A549 (cell line): Measurements from ENCODE around the gene DPY30. TPM values are rescaled to one million over a fixed set of nuclear protein-coding genes. Genes with fewer than 3 reads are reported as not detected.
"Not testable (repeated sequence)": the region's sequence is repeated elsewhere in the genome, so short reads cannot be mapped to it uniquely, and the experiment has no call there.

Experiments
- ATAC-seq, 2 experiments: fragments of 200-7000 bp in 1 of 2; fragments of >200 bp in 1 of 2; cut with Nextera tagmentation in 1 of 2; cut with Tn5 transposase in 1 of 2; 3 replicates each; pipeline versions ENCODE4 v1.8.0 to v1.9.1; 2018 to 2020; ENCODE audit warnings: mild to moderate bottlenecking in 1 of 2, moderate library complexity in 1 of 2
- CTCF ChIA-PET: fragments of 300-600 bp; sonication (Branson Sonifier 250); formaldehyde crosslinking; extraction: SDS; loops from one replicate; lab custom pipeline; 2021; ENCODE audit warnings: antibody characterized with exemption, inconsistent platforms; lab: Yijun Ruan, JAX
- POLR2A ChIA-PET: fragments of 350-600 bp; formaldehyde crosslinking; extraction: SDS; loops from one replicate; lab custom pipeline; 2021; ENCODE audit warnings: antibody characterized with exemption, inconsistent platforms; lab: Yijun Ruan, JAX
- DNase-seq, 2 experiments: peaks; one replicate each; pipeline versions ENCODE4 v3.0.0 to v3.0.0-alpha.2; 2011 to 2016; ENCODE audit warnings: low read depth in 1 of 2, low spot score in 1 of 2
- FAIRE-seq: peaks from 2 replicates; lab custom pipeline; 2011; peaks lifted over from hg19 to GRCh38; lab: Jason Lieb, UNC
- H3K27ac ChIP-seq, 2 experiments: fragments of >200 bp; sonication (Bioruptor Twin); formaldehyde crosslinking; 3 replicates each; pipeline ENCODE4 v1.5.1; 2016 to 2017
- H3K4me1 ChIP-seq: fragments of >200 bp; sonication (Bioruptor Twin); formaldehyde crosslinking; 3 replicates; pipeline ENCODE4 v1.6.1; 2016
- H3K4me2 ChIP-seq: fragments of >200 bp; sonication (Bioruptor Twin); formaldehyde crosslinking; 3 replicates; pipeline ENCODE4 v1.6.1; 2016
- H3K4me3 ChIP-seq: fragments of >200 bp; sonication (Bioruptor Twin); formaldehyde crosslinking; 3 replicates; pipeline ENCODE4 v1.5.1; 2016
- H3K9me3 ChIP-seq: fragments of >200 bp; sonication (Bioruptor Twin); formaldehyde crosslinking; 3 replicates; pipeline ENCODE4 v1.6.1; 2016
- CEBPB ChIP-seq, 2 experiments: fragments of >200 bp in 1 of 2; sonication (Bioruptor Twin) in 1 of 2; formaldehyde crosslinking in 1 of 2; IDR thresholded peaks; 2 replicates each; pipeline ENCODE4 v1.6.1; 2012 to 2016
- CTCF ChIP-seq: fragments of >200 bp; sonication (Bioruptor Twin); formaldehyde crosslinking; IDR thresholded peaks from 3 replicates; pipeline ENCODE4 v1.5.1; 2016
- FOSL2 ChIP-seq, 2 experiments: fragments of 450-650 bp in 1 of 2; fragments of >200 bp in 1 of 2; sonication (Bioruptor Twin) in 1 of 2; formaldehyde crosslinking; IDR thresholded peaks; 2 replicates each; pipeline versions ENCODE4 v1.5.0 to v1.6.1; 2016 to 2020; ENCODE audit warnings: mild to moderate bottlenecking in 1 of 2, moderate library complexity in 1 of 2
- HDAC2 ChIP-seq: fragments of 200-600 bp; sonication (generic); IDR thresholded peaks from 2 replicates; pipeline ENCODE4 v1.6.1; 2016
- HES2 ChIP-seq: fragments of >200 bp; sonication (Bioruptor Twin); formaldehyde crosslinking; IDR thresholded peaks from 2 replicates; pipeline ENCODE4 v1.6.1; 2016
- HEYL ChIP-seq: fragments of 250-450 bp; sonication (Bioruptor Pico); IDR thresholded peaks from 2 replicates; pipeline ENCODE4 v1.8.0; 2021; ENCODE audit warnings: mild to moderate bottlenecking, moderate library complexity
- HOXB5 ChIP-seq: fragments of 250-450 bp; sonication (Bioruptor Pico); IDR thresholded peaks from 2 replicates; pipeline ENCODE4 v1.5.0; 2020; ENCODE audit warnings: mild to moderate bottlenecking, moderate library complexity
- KDM1A ChIP-seq: fragments of 200-600 bp; sonication (generic); IDR thresholded peaks from 2 replicates; pipeline ENCODE4 v1.6.1; 2016; ENCODE audit warnings: low read depth, mild to moderate bottlenecking
- KDM5A ChIP-seq: fragments of 200-600 bp; sonication (generic); IDR thresholded peaks from 2 replicates; pipeline ENCODE4 v1.6.1; 2016; ENCODE audit warnings: antibody characterized with exemption, mild to moderate bottlenecking
- POLR2AphosphoS2 ChIP-seq: conservative IDR thresholded peaks from 2 replicates; pipeline ENCODE4 v1.6.1; 2012; ENCODE audit warnings: low read length, improper control_type of control experiment, inconsistent platforms
- RAD21 ChIP-seq, 2 experiments: fragments of >200 bp in 1 of 2; sonication (Bioruptor Twin) in 1 of 2; formaldehyde crosslinking in 1 of 2; IDR thresholded peaks in 1 of 2; conservative IDR thresholded peaks in 1 of 2; 2 replicates in 1 of 2; 3 replicates in 1 of 2; pipeline ENCODE4 v1.6.1; 2012 to 2018; ENCODE audit warnings: inconsistent platforms in 1 of 2
- SMC3 ChIP-seq: fragments of >200 bp; sonication (Bioruptor Twin); formaldehyde crosslinking; IDR thresholded peaks from 3 replicates; pipeline ENCODE4 v1.6.1; 2018; ENCODE audit warnings: inconsistent platforms
- TP53 ChIP-seq: fragments of 250-450 bp; sonication (Bioruptor Pico); IDR thresholded peaks from 2 replicates; pipeline ENCODE4 v1.5.0; 2021; ENCODE audit warnings: mild to moderate bottlenecking, moderate library complexity
- WGBS: methylation state at CpG from one replicate; pipeline ENCODE4 v1.1.6; 2017; ENCODE audit errors: missing lambda C conversion rate; 5-methylcytosine and 5-hydroxymethylcytosine counted together
- polyA plus RNA-seq, 4 experiments: library from polyadenylated mRNA; depleted of rRNA in 3 of 4; stranded (reverse); fragments of >200 nt; fragmentation: RNase III in 1 of 4; extraction: RNeasy Plus Mini Kit Qiagen cat#74134 plus additional on column Dnase treatment in 1 of 4; gene quantifications; 2 replicates in 3 of 4; 3 replicates in 1 of 4; pipeline ENCODE4 v1.2.3, GENCODE V29; 2011 to 2017
- TF ChIP-seq, protein P1 (sequence below): fragments of 250-450 bp; sonication (Bioruptor Pico); IDR thresholded peaks from 2 replicates; pipeline ENCODE4 v1.5.0; 2020; ENCODE audit warnings: low read depth, mild to moderate bottlenecking, moderate library complexity

Gene DPY30
- polyA plus RNA-seq, 2 of the 4 experiments (the other 2 are of a cell fraction), result 153 to 239 TPM

- H3K9me3 ChIP-seq, result no peaks in the 10 kb centered on the region
- DNase-seq (no peak), FAIRE-seq (no peak), ATAC-seq (no peak)
- H3K4me1 ChIP-seq, result peaks cover 4% of the 10 kb centered on the region
- TF ChIP-seq HOXB5, result no peak
- TF ChIP-seq TP53 (CRISPR knock-in tag), result no peak
- 65% methylated on average over 7 of the region's 7 CpGs for WGBS
- CTCF ChIA-PET, result interaction anchor here (1.2 to 2.4 kb wide), 2 partner anchors 11 to 19 kb away, joined by 3 to 12 read pairs; partner anchors contain the start of gene SPAST
- H3K4me3 ChIP-seq, result no peak overlapping the region
- POLR2A ChIA-PET, result no interaction called here
- H3K27ac ChIP-seq, result no peak overlapping the region
- H3K4me2 ChIP-seq, result no peak overlapping the region
Measured at GRCh38 chr2:32043561-32043960, 4.0 kb upstream of the DPY30 start.

DNA sequence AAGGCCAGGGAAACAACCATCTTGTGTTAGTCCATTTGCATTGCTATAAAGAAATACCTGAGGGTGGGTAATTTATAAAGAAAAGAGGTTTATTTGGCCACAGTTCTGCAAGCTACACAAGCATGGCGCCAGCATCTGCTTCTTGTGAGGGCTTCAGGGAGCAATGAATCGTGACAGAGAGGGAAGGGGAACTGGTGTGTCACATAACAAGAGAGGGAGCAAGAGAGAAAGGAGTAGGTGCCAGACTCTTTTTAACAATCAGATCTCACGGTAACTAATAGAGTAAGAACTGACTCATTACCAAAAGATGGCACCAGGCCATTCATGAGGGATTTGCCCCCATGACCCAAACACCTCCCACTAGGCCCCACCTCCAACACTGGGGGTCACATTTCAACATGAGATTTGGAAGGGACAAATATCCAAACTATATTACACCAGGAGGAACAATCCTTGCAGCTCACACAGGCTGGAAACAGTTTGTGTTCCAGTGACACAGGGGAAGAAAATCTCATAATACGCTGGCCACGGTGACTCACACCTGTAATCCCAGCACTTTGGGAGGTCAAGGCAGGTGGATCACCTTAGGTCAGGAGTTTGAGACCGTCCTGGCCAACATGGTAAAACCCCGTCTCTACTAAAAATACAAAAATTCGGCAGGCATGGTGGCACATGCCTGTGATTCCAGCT is 5.3 kb downstream of the DPY30 start:
- H3K9me3 ChIP-seq, FAIRE-seq, H3K4me2 ChIP-seq, H3K27ac ChIP-seq, POLR2A ChIA-PET, H3K4me3 ChIP-seq, DNase-seq, H3K4me1 ChIP-seq, ATAC-seq: not testable (repeated sequence)
- 89% methylated on average over 8 of the region's 8 CpGs for WGBS
- CTCF ChIA-PET, result interaction anchor here (0.6 kb wide), 1 partner anchor 201 kb away, joined by 3 read pairs; no protein-coding TSS in a partner anchor

- peak in 1 of 2 experiments; percentile 58; a peak in 3 of 6 replicates for ATAC-seq
- H3K4me1 ChIP-seq; TF ChIP-seq FOSL2 (IDR thresholded peaks at IDR 0.05): not testable (repeated sequence)
- 79% methylated on average over 9 of the region's 9 CpGs for WGBS
- TF ChIP-seq FOSL2 (CRISPR knock-in tag; IDR thresholded peaks at IDR 0.05), result peak; percentile 35; the same call in 1 of the 2 replicates
- TF ChIP-seq, all 56 proteins: peak for 1; not testable (repeated sequence) for 55
- H3K4me2 ChIP-seq, FAIRE-seq, H3K4me3 ChIP-seq, H3K9me3 ChIP-seq, DNase-seq, H3K27ac ChIP-seq: not testable (repeated sequence)
- ChIA-PET POLR2A (interaction anchor here (1.6 kb wide), 1 partner anchor 21 kb away, joined by 7 read pairs; the partner anchor contains the start of gene DPY30), CTCF (interaction anchor here (1.2 kb wide), 1 partner anchor 81 kb away, joined by 3 read pairs; no protein-coding TSS in a partner anchor)
Measured at GRCh38 chr2:32018789-32019482, 20.7 kb downstream of the DPY30 start.

- ChIA-PET CTCF (no interaction called here), POLR2A (interaction anchor here (0.9 to 1.7 kb wide), 4 partner anchors 27 to 153 kb away, joined by 3 to 6 read pairs (median 5); partner anchors contain the start of genes DPY30 and SLC30A6)
- Histone ChIP-seq H3K4me2 (no peak overlapping the region), H3K4me1 (peaks cover 17% of the 10 kb centered on the region), H3K9me3 (no peaks in the 10 kb centered on the region), H3K27ac (no peak overlapping the region), H3K4me3 (no peak overlapping the region)
- ATAC-seq, result no peak
- 85% methylated on average over 1 of the region's 1 CpG for WGBS
- no peak for FAIRE-seq
- TF ChIP-seq HES2 (no peak), TP53 (CRISPR knock-in tag) (no peak), HEYL (no peak), RAD21 (conservative IDR thresholded peaks at IDR 0.05 in 1 of 2, IDR thresholded peaks at IDR 0.05 in 1 of 2) (no peak), KDM5A (no peak), SMC3 (no peak), KDM1A (no peak), CEBPB (IDR thresholded peaks at IDR 0.05) (no peak), CTCF (no peak), HDAC2 (no peak), POLR2AphosphoS2 (no peak)
- TF ChIP-seq, protein P1, sequence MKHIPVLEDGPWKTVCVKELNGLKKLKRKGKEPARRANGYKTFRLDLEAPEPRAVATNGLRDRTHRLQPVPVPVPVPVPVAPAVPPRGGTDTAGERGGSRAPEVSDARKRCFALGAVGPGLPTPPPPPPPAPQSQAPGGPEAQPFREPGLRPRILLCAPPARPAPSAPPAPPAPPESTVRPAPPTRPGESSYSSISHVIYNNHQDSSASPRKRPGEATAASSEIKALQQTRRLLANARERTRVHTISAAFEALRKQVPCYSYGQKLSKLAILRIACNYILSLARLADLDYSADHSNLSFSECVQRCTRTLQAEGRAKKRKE (CRISPR knock-in tag), result no peak
- DNase-seq, result no peak
Measured at GRCh38 chr2:32012872-32013271, 26.7 kb downstream of the DPY30 start.
